K562 (cell line): ENCODE data around the gene CPVL. TPM values are rescaled to one million over a fixed set of nuclear protein-coding genes. Genes with fewer than 3 reads are reported as not detected.

ENCODE experiments used
- ATAC-seq: fragments of 200-7000 bp; cut with Tn5 transposase; 3 replicates; pipeline ENCODE4 v1.9.1; 2020; ENCODE audit warnings: moderate library complexity
- BruUV-seq: library from RNA; stranded (reverse); fragments of 400-500 nt; replicated peaks from 2 replicates; lab custom pipeline; 2021; lab: Mats Ljungman, UMichigan
- CTCF ChIA-PET: fragments of 300-600 bp; formaldehyde crosslinking; extraction: SDS; loops from one replicate; lab custom pipeline; 2021; ENCODE audit warnings: low intra/inter-chr PET ratio; lab: Yijun Ruan, JAX
- POLR2A ChIA-PET: fragments of 300-600, 350-650 bp; sonication (Branson Sonifier 250); formaldehyde crosslinking; extraction: SDS; loops from one replicate; lab custom pipeline; 2021; ENCODE audit warnings: antibody characterized with exemption, inconsistent platforms; lab: Yijun Ruan, JAX
- DNase-seq, 4 experiments: peaks; one replicate each; pipeline versions ENCODE4 v3.0.0 to v3.0.0-alpha.2; 2011 to 2018; ENCODE audit warnings: low spot score in 3 of 4, mixed read lengths in 3 of 4; ENCODE audit errors: extremely low read depth in 1 of 4
- FAIRE-seq: peaks from 2 replicates; lab custom pipeline; 2011; peaks lifted over from hg19 to GRCh38; lab: Jason Lieb, UNC
- H2AFZ ChIP-seq: 2 replicates; pipeline ENCODE4 v1.6.0; 2011; ENCODE audit warnings: low read depth, low read length, control low read depth, inconsistent platforms
- H3K27ac ChIP-seq: fragments of 200-600 bp; 3 replicates; pipeline ENCODE4 v1.8.0; 2011; ENCODE audit warnings: low read depth, mild to moderate bottlenecking, control low read depth, inconsistent platforms, low read length, moderate library complexity, mixed read lengths; ENCODE audit errors: extremely low read depth
- H3K27me3 ChIP-seq, 2 experiments: fragments of 300-600 bp in 1 of 2; 2 replicates in 1 of 2; 3 replicates in 1 of 2; pipeline versions ENCODE4 v1.6.0 to v1.8.0; 2011; ENCODE audit warnings: inconsistent platforms in 2 of 2, low read length in 2 of 2, mild to moderate bottlenecking in 1 of 2, mixed read lengths in 1 of 2, moderate library complexity in 1 of 2; ENCODE audit not compliant: control insufficient read depth in 2 of 2, insufficient read depth in 2 of 2
- H3K36me3 ChIP-seq: fragments of 300-600 bp; 3 replicates; pipeline ENCODE4 v1.8.0; 2011; ENCODE audit warnings: mild to moderate bottlenecking, low read length, inconsistent platforms; ENCODE audit not compliant: control insufficient read depth, insufficient read depth
- H3K4me1 ChIP-seq, 2 experiments: fragments of 200-600 bp in 1 of 2; replicated peaks in 1 of 2; 2 replicates in 1 of 2; 3 replicates in 1 of 2; pipeline versions ENCODE4 v1.5.1 to v1.8.0; 2011; ENCODE audit warnings: inconsistent platforms in 2 of 2, low read length in 2 of 2, mild to moderate bottlenecking in 1 of 2, mixed read lengths in 1 of 2, moderate library complexity in 1 of 2; ENCODE audit not compliant: control insufficient read depth in 2 of 2, insufficient read depth in 2 of 2
- H3K4me2 ChIP-seq: 2 replicates; pipeline ENCODE4 v1.6.1; 2011; ENCODE audit warnings: low read length, control low read depth, inconsistent platforms, mixed read lengths; ENCODE audit not compliant: insufficient read depth
- H3K4me3 ChIP-seq: fragments of 200-600 bp; sonication (generic), shearing (Covaris generic); 2 replicates; pipeline ENCODE4 v1.5.1; 2016; ENCODE audit warnings: control low read depth, inconsistent platforms
- H3K79me2 ChIP-seq: fragments of 200-600 bp; 3 replicates; pipeline ENCODE4 v1.8.0; 2011; ENCODE audit warnings: low read length, inconsistent platforms; ENCODE audit not compliant: control insufficient read depth, insufficient read depth
- H3K9ac ChIP-seq, 2 experiments: 2 replicates each; pipeline versions ENCODE4 v1.6.0 to v1.6.1; 2011; ENCODE audit warnings: low read depth in 2 of 2, low read length in 2 of 2, control low read depth in 1 of 2, inconsistent platforms in 1 of 2, mild to moderate bottlenecking in 1 of 2, mixed read lengths in 1 of 2; ENCODE audit not compliant: insufficient read depth in 1 of 2
- H3K9me1 ChIP-seq: one replicate; pipeline ENCODE4 v1.6.0; 2011; ENCODE audit warnings: inconsistent platforms, mild to moderate bottlenecking, low read length, moderate library complexity; ENCODE audit not compliant: control insufficient read depth, insufficient read depth
- H3K9me3 ChIP-seq: replicated peaks from 2 replicates; pipeline ENCODE4 v1.5.1; 2011; ENCODE audit warnings: low read depth, low read length, inconsistent platforms; ENCODE audit not compliant: control insufficient read depth, insufficient read depth
- H4K20me1 ChIP-seq: replicated peaks from 2 replicates; pipeline ENCODE4 v1.6.1; 2011; ENCODE audit warnings: low read length, inconsistent platforms, mixed read lengths; ENCODE audit not compliant: control insufficient read depth, insufficient read depth
- CC2D1A ChIP-seq: fragments of 450-650 bp; IDR thresholded peaks from 2 replicates; pipeline ENCODE4 v1.6.1; 2017; ENCODE audit warnings: mild to moderate bottlenecking
- KLF10 ChIP-seq: fragments of 250-450 bp; sonication (Bioruptor Pico); IDR thresholded peaks from 2 replicates; pipeline ENCODE4 v1.6.1; 2021; ENCODE audit warnings: matching md5 sums
- WGBS: fragments of 100-300 bp; shearing (Covaris generic); methylation state at CpG from one replicate; pipeline ENCODE4 v1.1.6; 2016; ENCODE audit warnings: low coverage, mixed read lengths; ENCODE audit not compliant: insufficient coverage; ENCODE audit errors: missing lambda C conversion rate; 5-methylcytosine and 5-hydroxymethylcytosine counted together
- in situ Hi-C: fragments of 300-500 bp; cut with MboI; formaldehyde crosslinking; loops from 4 replicates; pipeline ENCODE4 v1.15.0; 2018; ENCODE audit warnings: inconsistent platforms, mixed read lengths
- intact Hi-C: fragments of 100-400 bp; cut with micrococcal nuclease; formaldehyde crosslinking; loops from 2 replicates; pipeline ENCODE4 v1.14.2; 2022
- polyA plus RNA-seq, 8 experiments: library from polyadenylated mRNA; depleted of rRNA in 4 of 8; stranded (reverse) in 5 of 8; unstranded in 3 of 8; fragments of >200 nt; fragmentation: Nextera tagmentation in 2 of 8; fragmentation: Illumina TruSeq in 1 of 8; extraction: Ambion mirVana in 2 of 8; extraction: Trizol in 1 of 8; gene quantifications; 2 replicates each; pipeline versions ENCODE4 v1.2.1 to v1.2.3, GENCODE V29; 2011 to 2014; ENCODE audit warnings: inconsistent platforms in 1 of 8, missing spikeins in 1 of 8
- total RNA-seq, 7 experiments: library from RNA; depleted of rRNA in 6 of 7; stranded (reverse); fragments of >200 nt in 6 of 7; fragmentation: Illumina TruSeq in 2 of 7; extraction: Trizol in 2 of 7; gene quantifications; 2 replicates each; pipeline versions ENCODE4 v1.2.1 to v1.2.3, GENCODE V29; 2011 to 2021; ENCODE audit warnings: low replicate concordance in 1 of 7
- TF ChIP-seq, protein P1 (sequence below), 2 experiments: fragments of 450-650 bp in 1 of 2; sonication (generic) in 1 of 2; formaldehyde crosslinking in 1 of 2; IDR thresholded peaks; 2 replicates each; pipeline versions ENCODE4 v1.7.1 to v1.9.0; 2016 to 2022; ENCODE audit warnings: inconsistent platforms in 1 of 2, mild to moderate bottlenecking in 1 of 2, missing genetic modification reagents in 1 of 2

CPVL gene
- total and polyA plus RNA-seq, 9 of the 15 experiments (the other 6 are each of a cell fraction or from before 2014, with no cell fraction given): 0.89 to 2.4 (median 1.5) TPM

DNA sequence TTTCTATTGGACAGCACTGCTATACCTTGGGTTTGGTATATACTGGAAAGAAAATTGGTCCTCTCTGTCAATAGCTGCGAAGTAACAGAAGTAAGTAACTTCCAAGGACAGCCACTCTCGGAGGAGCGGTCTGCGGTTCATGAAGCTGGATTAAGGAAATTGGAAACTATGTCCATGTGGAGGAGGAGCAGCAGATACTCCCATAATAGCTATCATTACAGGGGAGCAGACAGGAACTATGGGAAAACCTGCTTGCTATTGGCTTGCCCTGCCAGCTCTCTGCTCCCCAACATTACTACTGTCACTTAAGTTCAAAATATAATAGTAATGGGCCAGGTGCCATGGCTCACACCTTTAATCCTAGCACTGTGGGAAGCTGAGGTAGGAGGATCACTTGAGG, 104.3 kb downstream of the CPVL start:
- intact Hi-C loops (no loop called here), in situ Hi-C loops (no loop called here)
- H4K20me1 ChIP-seq: no peaks in the 10 kb centered on the region
- no peak overlapping the region for H3K27ac ChIP-seq
- no peaks in the 10 kb centered on the region for H3K9me3 ChIP-seq
- no peak for TF ChIP-seq CC2D1A
- no peak for TF ChIP-seq KLF10 (CRISPR knock-in tag)
- TF ChIP-seq, protein P1, sequence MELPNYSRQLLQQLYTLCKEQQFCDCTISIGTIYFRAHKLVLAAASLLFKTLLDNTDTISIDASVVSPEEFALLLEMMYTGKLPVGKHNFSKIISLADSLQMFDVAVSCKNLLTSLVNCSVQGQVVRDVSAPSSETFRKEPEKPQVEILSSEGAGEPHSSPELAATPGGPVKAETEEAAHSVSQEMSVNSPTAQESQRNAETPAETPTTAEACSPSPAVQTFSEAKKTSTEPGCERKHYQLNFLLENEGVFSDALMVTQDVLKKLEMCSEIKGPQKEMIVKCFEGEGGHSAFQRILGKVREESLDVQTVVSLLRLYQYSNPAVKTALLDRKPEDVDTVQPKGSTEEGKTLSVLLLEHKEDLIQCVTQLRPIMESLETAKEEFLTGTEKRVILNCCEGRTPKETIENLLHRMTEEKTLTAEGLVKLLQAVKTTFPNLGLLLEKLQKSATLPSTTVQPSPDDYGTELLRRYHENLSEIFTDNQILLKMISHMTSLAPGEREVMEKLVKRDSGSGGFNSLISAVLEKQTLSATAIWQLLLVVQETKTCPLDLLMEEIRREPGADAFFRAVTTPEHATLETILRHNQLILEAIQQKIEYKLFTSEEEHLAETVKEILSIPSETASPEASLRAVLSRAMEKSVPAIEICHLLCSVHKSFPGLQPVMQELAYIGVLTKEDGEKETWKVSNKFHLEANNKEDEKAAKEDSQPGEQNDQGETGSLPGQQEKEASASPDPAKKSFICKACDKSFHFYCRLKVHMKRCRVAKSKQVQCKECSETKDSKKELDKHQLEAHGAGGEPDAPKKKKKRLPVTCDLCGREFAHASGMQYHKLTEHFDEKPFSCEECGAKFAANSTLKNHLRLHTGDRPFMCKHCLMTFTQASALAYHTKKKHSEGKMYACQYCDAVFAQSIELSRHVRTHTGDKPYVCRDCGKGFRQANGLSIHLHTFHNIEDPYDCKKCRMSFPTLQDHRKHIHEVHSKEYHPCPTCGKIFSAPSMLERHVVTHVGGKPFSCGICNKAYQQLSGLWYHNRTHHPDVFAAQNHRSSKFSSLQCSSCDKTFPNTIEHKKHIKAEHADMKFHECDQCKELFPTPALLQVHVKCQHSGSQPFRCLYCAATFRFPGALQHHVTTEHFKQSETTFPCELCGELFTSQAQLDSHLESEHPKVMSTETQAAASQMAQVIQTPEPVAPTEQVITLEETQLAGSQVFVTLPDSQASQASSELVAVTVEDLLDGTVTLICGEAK (IDR thresholded peaks at IDR 0.05): no peak
- TF ChIP-seq, protein P1 (CRISPR knock-in tag; IDR thresholded peaks at IDR 0.05): no peak
- H2AFZ ChIP-seq: no peak overlapping the region
- ATAC-seq (no peak), DNase-seq (no peak), FAIRE-seq (no peak)
- ChIA-PET POLR2A (interaction anchor here (1.0 kb wide), 1 partner anchor 9 kb away, joined by 3 read pairs; no protein-coding TSS in a partner anchor), CTCF (no interaction called here)
- H3K9me1 ChIP-seq: no peaks in the 10 kb centered on the region
- WGBS: 12% methylated on average over 4 of the region's 4 CpGs
- H3K27me3 ChIP-seq: no peaks in the 10 kb centered on the region
- H3K36me3 ChIP-seq: no peaks in the 10 kb centered on the region
- BruUV-seq: no TSS peak
- no peak overlapping the region for H3K9ac ChIP-seq
- no peak overlapping the region for H3K4me3 ChIP-seq
- no peaks in the 10 kb centered on the region for H3K79me2 ChIP-seq
- H3K4me2 ChIP-seq: no peak overlapping the region
- no peaks in the 10 kb centered on the region for H3K4me1 ChIP-seq
